NB4 (cell line): ENCODE results near the gene S100A2.

Source experiments
- DNase-seq: peaks from one replicate; pipeline ENCODE4 v3.0.0; 2010; ENCODE audit warnings: low read depth
- H3K4me3 ChIP-seq: one replicate; pipeline ENCODE4 v1.5.1; 2011; ENCODE audit warnings: mild to moderate bottlenecking, low read depth, low read length, moderate library complexity
- CTCF ChIP-seq: IDR thresholded peaks from one replicate; pipeline ENCODE4 v1.5.1; 2012; ENCODE audit warnings: low read depth, low read length
- MAX ChIP-seq: IDR thresholded peaks from 2 replicates; pipeline ENCODE4 v1.6.1; 2011; ENCODE audit warnings: low read depth, low read length
- MYC ChIP-seq: IDR thresholded peaks from 2 replicates; pipeline ENCODE4 v1.6.1; 2011; ENCODE audit warnings: low read depth, low read length
- POLR2A ChIP-seq: IDR thresholded peaks from 2 replicates; pipeline ENCODE4 v1.6.1; 2011; ENCODE audit warnings: mild to moderate bottlenecking; ENCODE audit not compliant: insufficient read length; ENCODE audit errors: extremely low read depth

Gene S100A2

GRCh38 chr1:153544453-153545066 lies 21.1 kb downstream of the S100A2 start:
- DNase-seq: no peak
- peak overlapping the region; percentile 45 for H3K4me3 ChIP-seq

GRCh38 chr1:153543736-153544135 lies 21.9 kb downstream of the S100A2 start:
- TF ChIP-seq POLR2A (no peak), CTCF (no peak), MAX (no peak), MYC (no peak)
- no peak overlapping the region for H3K4me3 ChIP-seq
- DNase-seq: no peak

More at GRCh38 chr1:153544453-153545066, 21.1 kb downstream of the S100A2 start:
- TF ChIP-seq POLR2A (no peak), MYC (no peak), CTCF (no peak), MAX (no peak)

GRCh38 chr1:153542956-153543711 lies 22.5 kb downstream of the S100A2 start:
- H3K4me3 ChIP-seq: no peak overlapping the region
- TF ChIP-seq MYC (no peak), CTCF (no peak)
- DNase-seq: no peak

GRCh38 chr1:153541641-153542590 lies 23.7 kb downstream of the S100A2 start:
- no peak overlapping the region for H3K4me3 ChIP-seq
- DNase-seq: peak; percentile 40
- no peak for TF ChIP-seq POLR2A
- no peak for TF ChIP-seq MYC
- TF ChIP-seq MAX: no peak

GRCh38 chr1:153540394-153541361 lies 25.0 kb downstream of the S100A2 start, which contains the start of gene S100A5:
TSS of gene S100A5 (minus strand) at chr1:153540934. CDS start at chr1:153540191, 743 bp downstream.
- no peak within 1 kb of the TSS for H3K4me3 ChIP-seq
- no peak for TF ChIP-seq MAX
- TF ChIP-seq MYC: no peak
- peak; percentile 87 for DNase-seq

- no peak for TF ChIP-seq MAX
- no peak for TF ChIP-seq POLR2A
- DNase-seq: no peak
- H3K4me3 ChIP-seq: no peak overlapping the region
Observed at GRCh38 chr1:153539395-153540093, 26.1 kb downstream of the S100A2 start.
